GM19025 (cell line): Measurements from ENCODE around the gene FBLN2.

Source experiments
- ATAC-seq: cut with Tn5 transposase; IDR thresholded peaks from one replicate; pipeline ENCODE4 v1.9.1; 2021; ENCODE audit warnings: mild to moderate bottlenecking, low read depth, moderate library complexity; ENCODE audit not compliant: unreplicated experiment

Gene FBLN2

DNA sequence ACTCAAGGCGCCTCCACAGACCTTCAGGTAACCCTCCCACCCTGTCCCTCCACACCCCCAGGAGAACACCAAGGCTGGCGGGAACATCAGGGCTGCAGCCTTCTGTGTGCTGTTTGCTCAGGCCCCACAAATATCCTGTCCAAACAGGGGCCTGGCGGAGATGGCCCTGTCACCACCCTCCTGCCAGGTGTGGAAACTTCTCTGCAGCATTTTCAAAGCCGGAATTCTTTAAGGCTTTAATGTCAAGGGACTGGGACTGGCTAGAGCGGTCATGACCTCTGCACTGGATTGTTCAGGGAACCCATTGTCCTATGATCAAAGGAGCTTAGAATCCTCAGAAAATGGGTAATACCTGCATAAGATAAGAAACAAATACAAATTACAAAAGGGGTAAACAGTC is 46.6 kb downstream of the FBLN2 start:
- no peak for ATAC-seq

DNA sequence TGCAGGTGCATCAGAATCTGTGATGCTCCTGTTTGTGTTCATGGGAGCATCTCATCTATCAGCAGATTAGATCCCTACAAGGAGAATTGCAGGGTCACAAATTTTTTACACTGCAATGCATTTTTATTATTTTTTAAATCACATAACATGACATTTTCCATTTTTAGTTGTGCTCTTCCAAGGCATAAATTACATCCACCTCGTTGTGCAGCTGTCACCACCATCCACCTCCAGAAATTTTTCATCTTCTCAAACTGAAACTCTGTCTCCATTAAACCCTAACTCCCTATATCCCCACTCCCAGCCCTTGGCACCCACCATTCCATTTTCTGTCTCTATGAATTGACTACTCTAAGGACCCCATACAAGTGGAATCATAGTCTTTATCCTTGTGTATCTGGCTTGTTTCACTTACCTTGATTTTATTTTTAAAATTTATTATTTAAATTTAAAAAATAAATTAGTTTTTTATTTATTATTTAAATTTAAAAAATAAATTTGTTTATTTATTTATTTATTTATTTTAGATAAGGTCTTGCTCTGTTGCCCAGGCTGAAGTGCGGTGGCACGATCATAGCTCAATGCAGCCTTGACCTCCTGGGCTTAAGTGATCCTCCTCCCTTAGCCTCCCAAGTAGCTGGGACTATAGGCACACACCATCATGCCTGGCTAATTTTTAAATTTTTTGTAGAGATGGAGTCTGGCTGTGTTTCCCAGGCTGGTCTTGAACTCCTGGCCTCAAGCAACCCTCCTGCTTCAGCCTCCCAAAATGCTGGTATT is 47.7 kb downstream of the FBLN2 start:
- no peak for ATAC-seq

DNA sequence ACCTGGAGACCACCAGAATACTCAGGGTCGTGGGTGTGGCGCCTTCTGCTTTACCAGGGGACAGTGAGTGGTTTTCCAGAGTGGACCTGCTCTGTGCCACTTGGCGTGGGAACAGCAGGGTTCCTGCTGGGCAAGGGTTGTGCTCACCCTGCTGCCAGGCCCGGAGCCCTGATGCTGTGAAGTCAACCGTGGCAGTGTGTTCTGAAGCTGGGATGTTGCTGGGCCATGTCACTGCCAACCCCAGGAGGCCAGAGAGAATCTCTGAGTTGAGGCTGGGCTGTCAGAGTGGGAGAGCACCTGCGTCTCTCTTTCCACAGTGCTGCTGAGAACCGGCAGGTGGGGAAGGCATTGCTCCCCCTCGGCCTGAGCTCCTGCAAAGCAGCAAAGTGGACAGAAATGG is 48.7 kb downstream of the FBLN2 start:
- ATAC-seq, result no peak

DNA sequence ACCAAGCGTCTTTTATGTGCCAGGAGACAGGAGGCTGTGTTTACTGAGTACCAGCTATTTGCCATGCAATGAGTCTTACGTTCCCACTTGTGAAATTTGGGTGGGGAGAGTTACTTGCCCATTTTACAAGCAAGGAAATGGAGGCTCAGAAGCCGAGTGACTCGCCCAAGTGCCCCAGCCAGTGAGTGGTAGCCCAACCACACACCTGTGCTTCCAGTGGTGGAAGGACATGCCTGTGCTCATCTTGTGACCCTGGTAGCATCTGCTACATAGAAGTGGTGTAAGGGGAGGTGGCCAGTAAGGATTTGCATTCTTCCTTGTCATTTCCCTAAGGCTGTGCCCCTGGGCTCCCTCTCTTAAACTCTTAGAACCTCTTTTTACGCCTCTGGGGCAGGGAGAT is 49.3 kb downstream of the FBLN2 start:
- no peak for ATAC-seq

DNA sequence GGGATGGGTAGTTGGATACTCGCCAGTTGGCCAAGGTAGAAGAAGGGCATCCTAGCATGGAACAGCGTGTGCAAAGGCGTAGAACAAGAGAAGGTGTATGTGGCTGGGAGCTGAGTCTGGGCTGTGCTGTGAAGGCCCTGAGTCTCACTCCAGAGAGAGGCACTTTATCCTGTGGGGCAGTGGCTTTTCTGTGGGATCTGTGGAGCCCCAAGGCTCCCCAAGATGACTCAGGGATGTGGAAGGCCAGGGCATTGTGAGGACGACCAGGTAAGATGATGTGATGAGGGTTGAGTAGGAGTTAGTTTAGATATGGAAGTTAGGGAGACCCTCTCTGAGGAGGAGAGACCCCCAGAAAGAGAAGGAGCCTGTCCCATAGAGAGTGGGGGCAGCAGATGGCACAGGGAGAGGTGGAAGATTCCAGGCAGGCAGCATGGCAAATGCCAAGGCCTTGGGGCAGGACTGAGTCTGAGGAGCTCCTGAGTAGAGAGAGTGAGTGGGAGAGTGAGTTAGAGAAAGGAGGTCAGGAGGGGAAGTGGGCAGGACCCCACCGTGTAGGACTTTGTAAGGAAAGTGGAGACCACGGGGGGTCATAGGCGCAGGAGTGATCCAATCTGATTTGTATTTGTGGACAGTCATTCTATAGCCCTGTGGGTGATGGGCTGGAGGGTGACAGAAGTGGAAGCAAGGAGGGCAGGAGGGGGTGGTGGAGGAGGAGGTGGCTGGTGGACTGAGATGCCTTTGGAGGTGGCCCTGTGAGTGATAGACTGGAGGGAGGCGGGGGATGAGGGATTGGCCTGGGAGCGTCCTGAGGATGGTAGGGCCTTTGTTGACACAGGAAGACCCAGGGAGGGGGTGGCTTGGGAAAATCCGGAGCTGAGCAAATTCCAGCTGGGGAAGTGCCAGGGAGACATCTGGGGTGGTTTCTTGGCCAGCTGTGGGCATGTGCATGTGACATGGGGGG is 50.3 kb downstream of the FBLN2 start:
- ATAC-seq, result no peak

DNA sequence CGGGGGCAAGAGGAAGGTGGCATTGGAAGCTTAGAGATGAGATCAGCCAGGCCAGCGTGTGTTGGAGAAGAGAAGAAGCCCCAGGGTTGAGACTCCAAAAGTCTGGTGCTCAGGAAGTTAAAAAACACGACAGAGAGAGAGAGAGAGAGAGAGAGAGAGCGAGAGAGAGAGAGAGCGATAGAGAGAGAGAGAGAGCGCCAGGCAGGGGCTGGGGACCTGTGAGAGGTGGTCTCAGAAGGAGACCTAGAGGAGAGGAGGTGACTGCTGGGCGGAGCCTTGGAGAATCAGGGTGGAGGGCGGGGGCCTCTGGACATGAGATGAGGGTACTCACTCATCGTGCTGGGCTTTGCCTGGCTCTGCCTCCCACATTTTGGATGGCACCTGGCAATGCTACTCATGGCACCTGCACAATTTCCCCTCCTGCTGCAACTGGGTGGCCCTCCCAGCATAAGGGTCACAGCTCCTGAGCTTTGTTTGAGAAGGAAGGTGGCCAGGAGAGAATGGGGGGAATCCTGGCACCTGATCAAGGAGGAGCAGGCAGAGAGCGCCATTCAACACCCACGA is 51.0 kb downstream of the FBLN2 start:
- ATAC-seq, result no peak

DNA sequence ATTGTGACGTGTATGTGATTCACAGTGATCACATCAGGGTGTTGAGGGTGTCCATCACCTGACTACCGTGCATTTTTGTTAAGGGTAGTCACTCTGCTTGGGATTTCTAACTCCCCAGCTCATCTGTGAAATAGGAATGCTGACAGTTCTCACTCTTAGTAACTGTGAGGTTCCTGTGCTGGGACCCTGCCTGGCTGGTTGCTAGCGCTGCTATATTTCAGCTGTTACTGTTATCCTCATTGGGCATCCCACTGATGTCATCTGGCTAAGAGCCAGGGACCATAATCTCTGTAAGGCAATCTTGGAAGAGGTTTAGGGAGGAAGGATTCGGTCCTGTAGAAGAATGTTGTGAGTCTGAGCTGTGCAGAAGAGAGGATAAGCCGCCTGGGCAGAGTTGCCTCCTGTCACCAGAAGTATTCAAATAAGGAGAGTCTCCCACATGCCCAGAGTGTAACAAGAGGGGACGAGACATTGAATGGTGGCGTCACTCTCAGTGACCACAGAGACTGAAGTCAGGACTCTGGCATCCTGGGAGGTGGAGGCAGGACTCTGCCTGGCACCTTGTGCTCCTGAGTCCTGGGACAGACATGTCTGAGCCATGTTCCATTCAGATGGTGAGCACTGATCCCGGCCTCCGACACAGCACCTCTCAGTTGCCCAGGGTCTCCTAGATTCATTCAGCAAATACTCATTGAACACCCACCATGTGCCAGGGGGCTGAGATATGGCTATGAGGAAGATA is 52.2 kb downstream of the FBLN2 start:
- ATAC-seq, result no peak

DNA sequence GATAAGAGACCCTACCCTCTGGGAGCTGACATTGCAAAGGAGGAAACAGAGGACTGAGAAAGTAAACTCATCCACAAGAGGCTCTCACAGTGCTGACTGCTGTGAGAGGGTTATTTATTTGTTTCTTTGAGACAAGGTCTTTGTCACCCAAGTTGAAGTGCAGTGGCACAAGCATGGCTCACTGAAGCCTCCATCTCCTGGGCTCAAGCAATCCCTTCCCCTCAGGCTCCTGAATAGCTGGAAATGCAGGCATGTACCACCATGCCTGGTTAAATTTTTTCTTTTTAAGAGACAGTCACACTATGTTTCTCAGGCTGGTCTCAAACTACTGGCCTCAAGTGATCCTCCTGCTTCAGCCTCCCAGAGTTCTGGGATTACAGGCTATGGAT is 52.8 kb downstream of the FBLN2 start:
- no peak for ATAC-seq

DNA sequence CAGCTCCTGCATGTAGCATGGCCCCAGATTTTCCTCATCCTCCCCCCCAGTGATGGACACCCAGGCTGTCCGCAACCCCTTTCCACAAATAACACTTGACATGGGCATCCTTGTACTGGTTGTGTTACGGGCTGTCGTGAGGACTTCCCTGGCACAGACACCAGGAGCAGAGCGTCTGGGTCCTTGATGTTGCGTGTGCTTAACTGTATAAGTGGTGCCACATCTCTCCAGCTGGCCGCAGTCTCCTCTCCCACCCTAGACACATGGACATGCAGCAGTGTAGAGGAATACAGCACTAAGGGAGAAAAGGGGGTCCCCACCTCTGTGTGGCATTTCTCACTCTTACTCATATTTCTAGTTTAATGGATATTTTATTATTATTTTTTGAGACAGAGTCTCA is 56.6 kb downstream of the FBLN2 start:
- ATAC-seq, result no peak

DNA sequence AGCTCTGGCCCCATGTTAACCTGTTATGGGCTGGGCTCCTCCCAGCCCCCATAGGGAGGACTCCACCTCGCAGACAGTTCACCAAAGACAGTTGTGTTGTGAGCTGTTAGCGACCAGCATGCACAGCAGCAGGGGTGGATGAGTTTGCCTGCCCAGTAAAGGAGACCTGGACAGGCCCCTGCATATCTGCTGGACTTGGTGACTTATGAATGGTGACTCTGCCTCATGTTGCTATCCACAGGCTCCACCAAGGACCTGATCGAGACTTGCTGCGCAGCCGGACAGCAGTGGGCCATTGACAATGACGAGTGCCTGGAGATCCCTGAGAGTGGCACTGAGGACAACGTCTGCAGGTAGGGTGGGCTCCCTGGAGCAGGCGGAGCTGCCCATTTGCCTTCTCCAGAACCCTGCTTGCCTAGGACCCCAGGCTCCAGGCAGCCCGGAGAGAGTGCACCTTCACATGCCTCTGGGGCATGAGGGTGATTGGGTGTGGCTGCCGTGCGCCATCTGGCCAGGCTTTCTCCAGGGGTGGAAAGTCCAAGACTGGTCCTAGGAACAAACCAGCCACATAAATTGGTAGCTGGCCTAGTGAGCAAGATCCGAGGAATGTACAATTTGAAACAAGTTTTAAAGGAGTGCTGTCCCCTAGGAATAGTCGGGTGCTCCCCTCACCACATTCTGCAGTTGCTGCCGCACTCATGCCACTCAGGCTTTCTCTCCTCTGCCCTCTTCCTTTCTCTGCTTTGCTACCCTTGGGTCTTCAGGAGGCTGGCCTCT is 59.1 kb downstream of the FBLN2 start:
- no peak for ATAC-seq

DNA sequence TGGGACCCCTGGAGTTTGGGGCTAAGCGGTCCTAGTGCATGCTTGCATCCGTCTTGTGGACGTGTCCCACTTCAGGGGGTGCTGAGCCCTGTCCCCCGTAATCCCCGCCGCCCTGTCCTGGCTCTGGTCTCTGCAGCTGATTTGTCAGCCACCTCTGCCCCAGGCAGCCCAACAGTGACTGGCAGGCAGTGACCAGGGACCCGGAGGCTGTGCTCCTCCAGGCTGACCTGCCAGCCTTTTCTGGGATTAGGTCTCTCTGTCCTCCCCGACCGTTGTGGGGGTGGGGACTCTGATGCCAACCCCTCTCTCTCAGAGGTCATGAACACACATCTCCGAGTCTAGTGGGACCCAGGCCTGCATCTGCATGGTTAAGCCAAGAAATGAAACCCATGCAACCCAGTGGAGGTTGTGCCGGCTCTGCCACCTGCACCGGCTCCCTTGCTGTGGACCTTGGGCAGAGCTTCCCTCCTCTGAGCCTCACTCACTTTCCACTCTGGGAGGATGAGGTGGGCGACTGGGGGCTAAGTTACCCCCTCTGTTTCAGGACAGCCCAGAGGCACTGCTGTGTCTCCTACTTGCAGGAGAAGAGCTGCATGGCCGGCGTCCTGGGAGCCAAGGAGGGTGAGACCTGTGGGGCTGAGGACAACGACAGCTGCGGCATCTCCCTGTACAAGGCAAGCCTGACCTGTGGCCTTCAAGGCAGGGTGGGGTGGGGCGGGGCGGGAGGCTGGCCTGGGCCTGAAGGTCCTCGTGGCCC is 60.2 kb downstream of the FBLN2 start:
- no peak for ATAC-seq

DNA sequence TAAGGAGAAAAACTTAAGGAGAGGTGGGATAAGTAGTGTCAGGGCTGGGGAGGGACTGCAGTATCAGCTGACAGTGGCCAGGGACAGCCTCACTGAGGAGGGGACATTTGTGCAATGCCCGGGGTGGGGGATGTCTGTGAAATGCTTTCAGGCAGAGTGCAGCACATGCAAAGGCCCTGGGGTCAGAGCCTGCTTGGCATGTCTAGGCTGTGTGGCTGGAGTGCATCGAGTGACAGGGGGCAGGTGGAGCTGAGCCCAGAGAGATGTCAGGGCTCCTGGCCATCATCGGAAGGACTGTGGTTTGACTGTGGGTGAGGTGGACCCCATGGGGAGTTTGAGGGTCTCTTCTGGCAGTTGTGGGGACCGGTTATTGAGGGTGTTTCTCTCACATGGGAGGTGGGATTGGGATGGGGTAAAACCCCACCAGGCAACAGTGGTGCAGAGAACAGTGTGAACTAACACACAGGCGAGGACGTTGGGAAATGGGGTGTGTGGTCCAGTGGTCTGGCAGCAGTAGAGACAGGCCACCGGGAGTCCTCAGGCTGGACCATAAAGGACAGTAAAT is 61.2 kb downstream of the FBLN2 start:
- no peak for ATAC-seq

DNA sequence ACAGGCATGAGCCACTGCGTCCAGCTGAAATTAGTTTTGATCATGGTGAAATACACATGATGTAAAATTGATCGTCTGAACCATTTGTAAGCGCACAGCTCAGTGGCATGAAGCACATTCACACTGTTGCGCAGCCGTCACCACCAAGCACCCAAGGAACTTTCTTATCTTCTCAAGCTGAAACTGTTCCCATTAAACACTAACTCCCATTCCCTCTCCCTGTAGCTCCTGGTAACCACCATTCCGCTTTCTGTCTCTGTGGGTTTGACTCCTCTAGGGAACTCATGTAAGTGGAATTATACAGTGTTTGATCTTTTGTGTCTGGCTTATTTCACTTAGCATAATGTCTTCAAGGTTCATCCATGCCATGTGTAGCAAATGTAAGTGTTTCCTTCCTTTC is 62.3 kb downstream of the FBLN2 start:
- ATAC-seq, result no peak

DNA sequence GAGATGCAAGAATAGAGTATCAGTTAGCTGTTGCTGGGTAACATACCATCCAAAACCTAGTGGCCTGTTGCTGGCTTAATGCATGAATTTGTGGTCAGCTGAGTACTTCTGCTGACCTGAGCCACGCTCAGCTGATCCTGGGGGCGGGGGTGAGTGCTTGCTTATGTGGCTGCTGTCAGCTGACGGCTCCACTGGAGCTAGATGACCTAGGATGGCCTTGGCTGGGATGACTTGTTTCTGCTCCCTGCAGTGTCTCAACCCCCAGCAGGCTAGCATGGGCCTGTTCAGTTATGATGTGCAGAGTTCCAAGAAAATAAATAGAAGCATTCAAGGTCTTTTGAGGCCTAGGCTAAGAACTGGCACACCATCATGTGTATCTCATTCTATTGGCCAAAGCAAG is 63.9 kb downstream of the FBLN2 start:
- no peak for ATAC-seq

DNA sequence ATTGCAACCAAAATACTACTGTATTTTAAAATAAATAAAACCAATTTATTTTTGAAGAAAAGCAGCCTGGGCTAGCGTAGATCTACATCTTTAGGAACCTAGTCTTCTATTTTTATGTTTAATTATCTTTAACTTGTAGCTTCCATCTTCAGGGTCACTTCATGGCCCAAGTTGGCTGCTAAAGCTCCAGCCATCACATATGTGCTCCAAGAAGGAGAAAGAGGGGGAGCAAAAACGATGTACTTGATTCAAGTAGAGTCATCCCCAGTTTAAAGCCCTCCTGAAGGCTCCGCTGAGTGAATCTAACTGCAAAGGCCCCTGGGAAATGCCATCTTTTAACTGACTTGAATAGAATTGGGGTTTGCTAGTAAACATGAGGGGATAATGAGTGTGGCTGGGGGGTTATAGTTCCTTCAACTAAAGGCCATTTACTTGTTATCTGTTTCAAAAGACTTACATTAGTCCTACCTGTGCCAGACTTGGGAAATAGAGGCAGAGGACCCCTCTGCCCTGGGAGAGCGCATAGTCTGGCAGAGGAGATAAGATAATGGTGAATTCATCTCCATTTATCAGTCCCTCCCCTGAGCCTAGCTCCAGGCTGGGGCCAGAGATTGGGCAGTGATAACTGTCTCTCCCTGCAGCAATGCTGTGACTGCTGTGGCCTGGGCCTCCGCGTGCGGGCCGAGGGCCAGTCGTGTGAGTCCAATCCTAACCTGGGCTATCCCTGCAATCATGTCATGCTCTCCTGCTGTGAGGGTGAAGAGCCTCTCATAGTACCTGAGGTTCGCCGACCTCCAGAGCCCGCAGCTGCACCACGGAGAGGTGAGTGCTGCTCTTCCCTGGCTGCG is 64.6 kb downstream of the FBLN2 start:
- no peak for ATAC-seq

DNA sequence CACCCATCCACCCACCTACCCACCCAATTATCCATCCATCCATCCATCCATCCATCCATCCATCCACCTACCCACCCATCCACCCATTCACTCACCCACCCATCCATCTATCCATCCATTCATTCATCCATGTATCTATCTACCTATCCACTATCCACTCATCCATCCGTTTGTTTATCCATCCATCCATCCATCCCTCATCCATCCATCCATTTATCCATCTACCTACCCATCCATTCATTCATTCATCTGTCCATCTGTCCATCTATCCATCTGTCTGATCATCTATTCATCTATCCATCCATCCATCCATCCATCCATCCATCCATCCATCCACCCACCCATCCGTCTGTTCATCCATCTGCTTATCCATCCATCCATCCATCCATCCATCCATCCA is 65.7 kb downstream of the FBLN2 start:
- no peak for ATAC-seq

DNA sequence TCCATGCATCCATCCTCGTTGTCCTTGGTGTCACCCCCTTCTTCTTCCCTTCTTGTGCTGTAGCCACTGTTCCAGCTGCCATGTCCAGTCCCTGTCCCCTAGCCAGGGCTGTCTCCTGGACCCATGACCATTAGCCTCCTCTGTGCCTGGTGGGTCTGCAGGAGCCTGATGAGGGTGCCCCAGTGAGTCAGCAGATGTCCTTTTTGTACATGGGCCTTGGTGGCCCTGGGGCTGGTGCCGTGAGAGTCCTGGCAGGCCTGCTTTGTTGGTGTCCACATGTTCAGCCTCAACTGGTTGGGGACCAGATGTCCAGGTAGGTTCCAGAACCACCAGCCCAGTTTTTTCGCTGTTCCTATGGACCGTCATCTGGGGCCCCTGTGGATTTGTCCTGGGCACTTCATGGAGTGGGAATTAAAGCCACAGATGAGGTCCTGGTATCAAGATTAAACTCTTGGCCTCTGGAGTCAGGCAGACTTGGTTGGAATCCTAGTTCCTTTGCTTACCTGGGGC is 66.1 kb downstream of the FBLN2 start:
- no peak for ATAC-seq

DNA sequence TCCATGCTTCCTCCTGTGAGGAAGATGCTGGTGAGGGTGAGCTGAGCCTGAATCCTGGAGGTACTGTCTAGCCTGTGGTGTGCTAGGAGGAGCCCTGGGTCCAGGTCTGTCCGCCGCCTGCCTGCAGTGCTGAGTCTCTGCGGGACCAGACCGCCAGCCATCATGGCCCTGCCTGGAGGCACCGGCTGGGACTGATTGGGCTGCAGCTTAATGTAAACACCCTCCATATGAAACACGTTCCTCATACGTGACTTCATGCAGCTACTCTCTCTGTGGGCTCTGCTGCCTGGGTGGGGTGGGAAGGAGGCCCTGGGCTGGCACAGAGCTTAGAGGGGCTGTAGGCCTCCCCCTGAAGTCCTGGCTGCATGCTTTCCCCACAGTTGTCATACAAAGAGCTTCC is 67.4 kb downstream of the FBLN2 start:
- ATAC-seq, result no peak
